ENCODE results near the gene MICAL2.

MICAL2 gene

GRCh38 chr11:12186701-12187100 is 76.3 kb downstream of the MICAL2 start:
- DNase-seq (ENCODE audit: low read depth, low spot score): no peak

- no peak for DNase-seq (ENCODE audit: low read depth, low spot score)
Observed at GRCh38 chr11:12187399-12187798, 77.0 kb downstream of the MICAL2 start.

GRCh38 chr11:12188548-12189317 is 78.3 kb downstream of the MICAL2 start:
- DNase-seq (ENCODE audit: low read depth, low spot score): no peak

- no peak for DNase-seq (ENCODE audit: low read depth, low spot score)
Observed at GRCh38 chr11:12189543-12190235, 79.3 kb downstream of the MICAL2 start.

- no peak for DNase-seq (ENCODE audit: low read depth, low spot score)
Observed at GRCh38 chr11:12190511-12190910, 80.1 kb downstream of the MICAL2 start.

GRCh38 chr11:12192794-12193514 is 82.6 kb downstream of the MICAL2 start:
- DNase-seq (ENCODE audit: low read depth, low spot score): no peak

- DNase-seq (ENCODE audit: low read depth, low spot score): no peak
Observed at GRCh38 chr11:12193515-12194336, 83.3 kb downstream of the MICAL2 start.

- DNase-seq (ENCODE audit: low read depth, low spot score): no peak
Observed at GRCh38 chr11:12195768-12196167, 85.4 kb downstream of the MICAL2 start.

GRCh38 chr11:12196308-12196707 is 85.9 kb downstream of the MICAL2 start:
- DNase-seq (ENCODE audit: low read depth, low spot score): no peak

GRCh38 chr11:12196872-12197271 is 86.5 kb downstream of the MICAL2 start:
- no peak for DNase-seq (ENCODE audit: low read depth, low spot score)

- DNase-seq (ENCODE audit: low read depth, low spot score): no peak
Observed at GRCh38 chr11:12198251-12199222, 88.1 kb downstream of the MICAL2 start.

- DNase-seq (ENCODE audit: low read depth, low spot score): no peak
Observed at GRCh38 chr11:12199231-12199948, 89.0 kb downstream of the MICAL2 start.

- DNase-seq (ENCODE audit: low read depth, low spot score): no peak
Observed at GRCh38 chr11:12200279-12200990, 90.0 kb downstream of the MICAL2 start.

GRCh38 chr11:12200991-12201985 is 90.9 kb downstream of the MICAL2 start:
- DNase-seq (ENCODE audit: low read depth, low spot score): no peak

GRCh38 chr11:12202661-12203310 is 92.4 kb downstream of the MICAL2 start:
- DNase-seq (ENCODE audit: low read depth, low spot score): no peak

- no peak for DNase-seq (ENCODE audit: low read depth, low spot score)
Observed at GRCh38 chr11:12204506-12204905, 94.1 kb downstream of the MICAL2 start.

- no peak for DNase-seq (ENCODE audit: low read depth, low spot score)
Observed at GRCh38 chr11:12205330-12205729, 94.9 kb downstream of the MICAL2 start.
